Spleen (tissue), 13 donors: ENCODE results near the gene TRIM14. TPM values are rescaled to one million over a fixed set of nuclear protein-coding genes. Genes with fewer than 3 reads are reported as not detected.

ENCODE experiments used
- DNase-seq: peaks from one replicate; pipeline ENCODE4 v3.0.0-alpha.2; 2020
- H3K27ac ChIP-seq, 8 donors: fragments of 200-600 bp; sonication (generic) in 7 of 8; 1 replicate in 4 of 8; 2 replicates in 4 of 8; pipeline versions ENCODE4 v1.5.0 to v1.8.0; 2016 to 2021; ENCODE audit warnings: inconsistent platforms in 4 of 8, mild to moderate bottlenecking in 4 of 8, moderate library complexity in 1 of 8
- H3K27me3 ChIP-seq, 7 donors: fragments of 200-600 bp; sonication (generic) in 6 of 7; replicated peaks in 1 of 7; 1 replicate in 4 of 7; 2 replicates in 3 of 7; pipeline versions ENCODE4 v1.5.0 to v1.8.0; 2016 to 2021; ENCODE audit warnings: inconsistent platforms in 3 of 7, mild to moderate bottlenecking in 1 of 7
- H3K36me3 ChIP-seq, 6 donors: fragments of 200-600 bp; sonication (generic) in 5 of 6; 1 replicate in 4 of 6; 2 replicates in 2 of 6; pipeline versions ENCODE4 v1.5.0 to v1.8.0; 2016 to 2021; ENCODE audit warnings: inconsistent platforms in 2 of 6
- H3K4me1 ChIP-seq, 6 donors: fragments of 200-600 bp; sonication (generic) in 5 of 6; 1 replicate in 3 of 6; 2 replicates in 3 of 6; pipeline versions ENCODE4 v1.5.0 to v1.8.0; 2016 to 2021; ENCODE audit warnings: inconsistent platforms in 3 of 6
- H3K4me3 ChIP-seq, 8 donors: fragments of 200-600 bp; sonication (generic) in 7 of 8; 1 replicate in 4 of 8; 2 replicates in 4 of 8; pipeline versions ENCODE4 v1.5.0 to v1.8.0; 2016 to 2021; ENCODE audit warnings: inconsistent platforms in 4 of 8, mild to moderate bottlenecking in 4 of 8, moderate library complexity in 2 of 8
- H3K9me3 ChIP-seq, 8 donors: fragments of 200-600 bp; sonication (generic) in 7 of 8; 1 replicate in 4 of 8; 2 replicates in 4 of 8; pipeline versions ENCODE4 v1.5.0 to v1.8.0; 2016 to 2021; ENCODE audit warnings: inconsistent platforms in 4 of 8
- CTCF ChIP-seq, 11 experiments: fragments of 200-600 bp in 7 of 11; fragments of 450-650 bp in 4 of 11; sonication (generic) in 4 of 11; IDR thresholded peaks in 8 of 11; conservative IDR thresholded peaks in 3 of 11; 1 replicate in 7 of 11; 2 replicates in 4 of 11; pipeline versions ENCODE4 v1.4.0 to v1.8.0; 2016 to 2021; ENCODE audit warnings: antibody characterized with exemption in 11 of 11, inconsistent platforms in 4 of 11, mild to moderate bottlenecking in 1 of 11
- POLR2A ChIP-seq, 3 donors: fragments of 450-650 bp; IDR thresholded peaks; one replicate each; pipeline ENCODE4 v1.5.1; 2017; ENCODE audit warnings: antibody characterized with exemption in 3 of 3, mild to moderate bottlenecking in 1 of 3
- POLR2AphosphoS5 ChIP-seq, 3 donors: sonication (generic); formaldehyde crosslinking; IDR thresholded peaks; one replicate each; pipeline ENCODE4 v1.5.1; 2017; ENCODE audit warnings: antibody characterized with exemption in 3 of 3
- WGBS, 5 donors: extraction: QIAGEN DNeasy Blood & Tissue Kit in 3 of 5; methylation state at CpG; one replicate each; pipeline versions ENCODE4 v1.1.5 to v1.1.7; 2013 to 2018; 5-methylcytosine and 5-hydroxymethylcytosine counted together
- intact Hi-C: fragments of 100-400 bp; cut with DNase I; formaldehyde crosslinking; loops from one replicate; pipeline ENCODE4 v1.15.0; 2023; ENCODE audit warnings: low total_unique reads
- long read RNA-seq, 2 donors: transcript quantifications; one replicate each; lab custom pipeline, GENCODE V29; 2026
- polyA plus RNA-seq, 3 donors: library from polyadenylated mRNA; stranded (reverse); fragments of 200-250 nt; gene quantifications; one replicate each; pipeline ENCODE4 v1.2.1, GENCODE V29; 2013
- total RNA-seq, 7 donors: library from RNA; depleted of rRNA in 3 of 7; stranded (reverse); fragments of >200 nt in 3 of 7; fragmentation: NEBNext Ultra II Directional in 4 of 7; extraction: Animal tissue kit (Norgen Biotek cat#: 25700) in 4 of 7; gene quantifications; one replicate each; pipeline versions ENCODE4 v1.1.0 to v1.2.1, GENCODE V29; 2016 to 2021
- donor health status: healthy with polysubstance abuse.
- donor health status: DM: no; HTN: no; CAD: no; lungs with moderate emphysema.
- donor health status: DM: no; HTN: no; CAD: no.
- donor health status: Bipolar disorder and iron deficiency.
- donor health status: healthy.
- donor health status: DM: no; HTN: no; CAD: no.
- donor health status: DM: yes; HTN: yes; CAD: no.

Gene TRIM14
- 10 to 100 TPM; 51.5 to 92.9 (median 68.4) TPM for total RNA-seq
- polyA plus RNA-seq: 10 to 100 TPM; 11.9 to 23.3 (median 13.9) TPM
- long read RNA-seq, donor 1, full-length matches to known transcripts: 9 of 9 reads
- long read RNA-seq, donor 1, partial matches to known transcripts: 0 of 9 reads
- long read RNA-seq, donor 1, other reads (novel, unspliced or antisense): 0 of 9 reads
- long read RNA-seq, donor 2, full-length matches to known transcripts: 5 of 5 reads
- long read RNA-seq, donor 2, partial matches to known transcripts: 0 of 5 reads
- long read RNA-seq, donor 2, other reads (novel, unspliced or antisense): 0 of 5 reads

- peaks cover 4 to 81% (median 51%) of the 10 kb centered on the region in 6 donors for H3K4me1 ChIP-seq
- peak within 1 kb of the TSS; percentile 87 to 96 (median 94) for H3K27ac ChIP-seq
- no peaks in the 10 kb centered on the region for H3K27me3 ChIP-seq
- H3K9me3 ChIP-seq: no peaks in the 10 kb centered on the region
- DNase-seq: peak; percentile 94
- H3K4me3 ChIP-seq: peak within 1 kb of the TSS; percentile 76 to 97 (median 84)
- WGBS, 5 donors: 2 to 4% (median 3%) methylated on average over 19 to 71 of the region's 71 CpGs
- TF ChIP-seq CTCF (IDR thresholded peaks at IDR 0.05 in 8 of 11, conservative IDR thresholded peaks at IDR 0.05 in 3 of 11) (peak in 6 of 11 experiments; percentile 21 to 43 (median 36)), POLR2A (IDR thresholded peaks at IDR 0.05) (no peak), POLR2AphosphoS5 (IDR thresholded peaks at IDR 0.05) (peak; percentile 76 to 87 (median 79))
- peaks cover 0 to 33% (median 7%) of the 10 kb centered on the region in 6 donors for H3K36me3 ChIP-seq
- intact Hi-C loops: no loop called here
These were observed at the start of gene TRIM14 for GRCh38 chr9:98118640-98119601. Gene TRIM14, minus strand, starts transcription at chr9:98119222. Its CDS starts 34 bp downstream, at chr9:98119188.

GRCh38 chr9:98168153-98168780, 49.2 kb upstream of the TRIM14 start:
- DNase-seq: peak; percentile 25
- H3K4me3 ChIP-seq: peak overlapping the region in 1 of 8 donors; percentile 35
- no peaks in the 10 kb centered on the region for H3K27me3 ChIP-seq
- no peaks in the 10 kb centered on the region for H3K36me3 ChIP-seq
- peak overlapping the region in 3 of 8 donors; percentile 53 to 83 (median 76) for H3K27ac ChIP-seq
- intact Hi-C loops: no loop called here
- WGBS, 5 donors: 61 to 83% (median 71%) methylated on average over 3 of the region's 3 CpGs
- peaks cover 0 to 41% (median 23%) of the 10 kb centered on the region in 6 donors for H3K4me1 ChIP-seq
- TF ChIP-seq POLR2AphosphoS5 (IDR thresholded peaks at IDR 0.05): no peak
- no peaks in the 10 kb centered on the region for H3K9me3 ChIP-seq

- Histone ChIP-seq H3K9me3 (no peaks in the 10 kb centered on the region), H3K4me3 (no peak overlapping the region), H3K27ac (no peak overlapping the region), H3K36me3 (no peaks in the 10 kb centered on the region), H3K27me3 (no peaks in the 10 kb centered on the region), H3K4me1 (peaks cover 0 to 38% (median 19%) of the 10 kb centered on the region in 6 donors)
- TF ChIP-seq CTCF (IDR thresholded peaks at IDR 0.05 in 8 of 11, conservative IDR thresholded peaks at IDR 0.05 in 3 of 11) (no peak), POLR2AphosphoS5 (IDR thresholded peaks at IDR 0.05) (no peak), POLR2A (IDR thresholded peaks at IDR 0.05) (no peak)
- intact Hi-C loops: no loop called here
- WGBS, 5 donors: 79 to 93% (median 86%) methylated on average over 7 of the region's 7 CpGs
- DNase-seq: no peak
These were observed 45.9 kb upstream of the TRIM14 start for GRCh38 chr9:98164912-98165311.

GRCh38 chr9:98162613-98163012, 43.6 kb upstream of the TRIM14 start:
- peaks cover 0 to 4% (median 0%) of the 10 kb centered on the region in 6 donors for H3K36me3 ChIP-seq
- WGBS, 5 donors: 90 to 97% (median 96%) methylated on average over 8 to 12 of the region's 12 CpGs
- no peak overlapping the region for H3K27ac ChIP-seq
- H3K4me3 ChIP-seq: no peak overlapping the region
- no peaks in the 10 kb centered on the region for H3K27me3 ChIP-seq
- H3K4me1 ChIP-seq: peaks cover 0 to 15% (median 0%) of the 10 kb centered on the region in 6 donors
- intact Hi-C loops: no loop called here
- DNase-seq: no peak
- no peaks in the 10 kb centered on the region for H3K9me3 ChIP-seq
- no peak for TF ChIP-seq CTCF (IDR thresholded peaks at IDR 0.05 in 8 of 11, conservative IDR thresholded peaks at IDR 0.05 in 3 of 11)
- no peak for TF ChIP-seq POLR2AphosphoS5 (IDR thresholded peaks at IDR 0.05)
- TF ChIP-seq POLR2A (IDR thresholded peaks at IDR 0.05): no peak
